Cerebellar nuclear complex (tissue), 1 donor: ENCODE results near the gene TCAF2.
"Not testable (repeated sequence)": the region's sequence is repeated elsewhere in the genome, so short reads cannot be mapped to it uniquely, and the experiment has no call there.

Experiments
- DNase-seq, 2 experiments: peaks; one replicate each; lab custom pipeline; 2025; lab: John Stamatoyannopoulos, UW

Gene TCAF2

GRCh38 chr7:143620646-143621045 lies at the start of gene TCAF2:
Gene TCAF2, plus strand, starts transcription at chr7:143620974.
- DNase-seq: not testable (repeated sequence)

GRCh38 chr7:143571501-143571900 lies 49.3 kb upstream of the TCAF2 start, which contains the start of gene CTAGE15:
Gene CTAGE15, plus strand, starts transcription at chr7:143571801. Its CDS starts 17 bp downstream, at chr7:143571818.
- DNase-seq: not testable (repeated sequence)

DNA sequence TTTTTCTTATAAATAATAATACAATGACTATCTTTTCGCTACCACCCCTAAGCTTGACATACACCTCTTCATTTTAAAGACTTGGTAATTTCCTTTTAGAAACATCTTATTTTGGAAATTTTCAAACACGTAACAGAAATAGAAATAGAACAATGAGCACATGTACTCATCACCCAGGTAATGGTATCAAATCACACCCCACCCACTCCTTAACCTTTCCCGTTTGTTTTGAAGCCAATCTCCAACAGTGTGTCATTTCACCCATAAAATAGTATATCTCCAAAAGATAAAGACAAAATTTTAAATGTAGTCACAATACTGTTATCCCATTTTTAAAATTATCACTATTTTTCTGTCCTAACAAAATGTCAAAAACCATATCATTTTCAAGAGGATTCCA lies 32.6 kb upstream of the TCAF2 start:
- not testable (repeated sequence) for DNase-seq

GRCh38 chr7:143589897-143590296 lies 30.9 kb upstream of the TCAF2 start:
- not testable (repeated sequence) for DNase-seq

DNA sequence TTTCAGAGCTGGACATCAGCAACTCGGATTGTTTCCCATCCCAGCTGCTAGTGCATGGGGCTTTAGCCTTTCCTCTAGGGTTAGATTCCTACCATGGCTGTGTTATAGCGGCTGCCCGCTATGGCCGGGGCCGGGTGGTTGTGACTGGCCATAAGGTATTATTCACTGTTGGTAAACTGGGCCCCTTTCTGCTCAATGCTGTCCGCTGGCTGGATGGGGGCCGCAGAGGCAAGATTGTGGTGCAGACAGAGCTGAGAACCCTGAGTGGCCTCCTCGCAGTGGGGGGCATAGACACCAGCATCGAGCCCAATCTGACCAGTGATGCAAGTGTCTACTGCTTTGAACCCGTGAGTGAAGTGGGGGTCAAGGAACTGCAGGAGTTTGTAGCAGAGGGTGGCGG lies 22.7 kb upstream of the TCAF2 start:
- DNase-seq: not testable (repeated sequence)

GRCh38 chr7:143603549-143603948 lies 17.2 kb upstream of the TCAF2 start:
- DNase-seq: not testable (repeated sequence)

DNA sequence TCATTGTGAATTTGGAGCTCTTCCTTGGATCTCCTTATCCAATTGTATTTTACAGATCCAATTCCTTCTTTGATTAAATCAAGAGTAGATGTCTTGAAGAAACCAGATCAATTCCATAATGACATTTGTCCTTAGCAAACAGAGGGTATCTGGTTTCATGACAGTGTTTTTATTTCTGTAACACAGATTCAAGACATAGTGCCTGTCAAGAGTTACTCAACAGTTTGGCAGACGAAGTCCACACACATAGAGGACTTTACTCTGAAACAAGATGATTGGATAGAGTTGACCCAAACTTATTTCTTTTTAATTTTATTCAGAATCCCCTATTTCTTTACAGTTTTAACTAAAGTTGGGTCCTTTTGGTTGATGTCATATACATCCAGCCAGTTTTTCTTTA lies 14.7 kb upstream of the TCAF2 start:
- DNase-seq: not testable (repeated sequence)

DNA sequence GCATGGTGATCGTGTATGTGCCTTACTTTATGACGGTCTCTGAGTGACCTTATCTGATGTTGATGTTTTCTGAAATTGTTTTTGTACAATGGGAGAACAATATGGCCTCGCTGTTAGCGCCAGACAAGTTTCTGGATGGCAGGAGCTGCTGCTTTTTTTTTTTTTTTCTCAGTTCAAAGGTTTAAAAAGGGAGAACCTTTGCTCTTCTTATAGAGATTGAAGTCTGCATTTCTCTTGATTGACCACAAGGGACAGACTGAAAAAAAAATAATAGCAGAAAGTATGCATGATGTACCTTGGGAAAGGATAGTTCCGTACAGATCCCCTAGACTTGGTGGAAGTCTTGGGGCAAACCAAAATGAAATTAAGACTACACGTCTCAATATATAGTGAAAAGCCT lies 5.2 kb upstream of the TCAF2 start:
- DNase-seq: not testable (repeated sequence)

DNA sequence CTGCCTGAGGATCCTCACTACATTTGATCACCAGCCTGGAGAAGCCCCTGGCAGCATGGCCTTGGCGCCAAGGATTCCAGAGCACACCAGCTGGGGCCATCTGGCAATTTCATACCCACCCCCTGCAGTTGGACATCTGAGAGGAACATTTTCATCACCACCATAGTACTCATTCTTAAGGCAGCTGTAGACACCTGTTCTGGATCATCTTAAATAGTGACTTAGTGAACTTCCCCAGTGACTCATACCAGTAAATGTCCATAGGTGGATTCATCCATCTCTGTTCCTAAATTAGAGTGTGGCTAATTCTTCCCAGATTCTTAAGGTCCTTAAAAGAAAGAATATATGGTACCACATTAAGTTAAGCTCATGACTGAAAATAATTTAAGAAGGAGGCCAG lies 3.6 kb upstream of the TCAF2 start:
- not testable (repeated sequence) for DNase-seq

DNA sequence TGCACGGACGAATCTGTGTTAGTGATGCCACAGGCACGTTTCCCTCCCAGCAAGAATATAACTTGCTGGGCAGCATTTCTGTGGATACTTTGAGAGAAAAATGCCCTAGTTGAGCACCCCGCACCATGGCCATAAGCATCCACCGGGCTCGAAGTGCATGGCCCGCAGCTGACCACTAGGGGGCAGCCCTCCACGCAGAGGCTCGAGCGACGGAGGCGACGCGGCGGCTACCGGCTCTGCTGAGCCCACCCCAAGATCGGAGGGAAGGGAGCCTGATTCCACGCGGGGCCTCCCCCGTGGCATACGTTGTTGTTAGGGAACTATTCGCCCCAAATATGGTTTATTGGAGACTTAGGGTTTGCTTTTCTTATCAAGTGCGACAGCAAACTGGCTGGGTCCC lies 716 bp upstream of the TCAF2 start:
- DNase-seq: not testable (repeated sequence)

GRCh38 chr7:143621175-143621574 lies 401 bp downstream of the TCAF2 start:
- not testable (repeated sequence) for DNase-seq

DNA sequence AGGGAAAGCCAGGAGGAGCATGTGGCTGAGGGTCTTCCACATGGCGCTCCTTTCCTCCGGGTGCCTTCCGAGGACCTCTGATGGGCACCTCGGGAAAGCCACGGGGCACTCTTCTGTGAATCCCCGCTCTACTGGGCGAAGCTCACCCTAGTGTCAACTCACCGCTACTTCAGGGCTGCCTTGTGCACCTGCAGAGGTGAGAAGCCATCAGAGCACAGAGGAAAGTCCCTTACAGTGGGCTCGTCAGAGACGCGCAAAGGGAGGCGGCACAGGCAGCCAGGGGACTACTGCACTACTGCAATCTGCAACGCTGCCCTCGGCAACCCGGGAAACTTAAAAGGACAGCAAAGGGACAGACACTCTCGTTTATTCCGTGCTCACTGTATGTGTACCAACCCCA lies 1.4 kb downstream of the TCAF2 start:
- not testable (repeated sequence) for DNase-seq

DNA sequence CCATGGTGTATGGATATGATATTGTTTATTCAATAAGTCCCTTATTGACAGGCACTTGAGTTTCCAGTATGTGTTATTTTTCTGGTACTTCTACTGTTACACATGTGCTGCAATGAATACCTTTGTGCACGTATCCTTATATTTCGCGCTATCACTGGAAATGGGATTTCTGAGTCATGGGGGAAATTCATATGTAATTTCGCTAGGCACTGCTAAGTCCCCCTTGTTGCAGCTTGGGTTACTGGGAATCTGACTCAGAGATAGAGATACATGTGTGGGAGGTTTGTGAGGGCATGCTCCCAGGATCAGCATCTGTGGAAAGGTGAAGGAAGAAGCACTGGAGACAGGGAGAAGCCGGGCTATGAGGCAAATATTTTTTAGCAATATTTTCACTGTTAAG lies 9.9 kb downstream of the TCAF2 start:
- not testable (repeated sequence) for DNase-seq

DNA sequence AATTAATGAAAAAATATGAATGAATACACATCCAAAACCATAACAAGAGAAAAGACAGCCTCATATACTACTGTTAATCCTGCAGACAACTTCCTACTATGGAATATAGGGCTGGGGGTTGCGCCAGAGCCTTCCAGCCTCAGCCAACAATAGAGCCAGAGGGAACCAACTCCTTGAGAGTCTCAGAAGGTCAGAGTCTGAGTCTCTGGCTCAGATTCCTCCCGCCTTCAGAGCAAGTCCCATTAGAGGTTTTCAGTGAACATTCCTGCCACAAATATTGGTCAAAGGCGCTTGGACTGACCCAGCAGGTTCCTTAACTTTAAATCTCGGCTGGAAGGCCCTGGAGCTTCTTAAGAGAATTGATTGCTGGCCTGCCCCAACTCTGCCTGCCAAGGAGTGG lies 11.7 kb downstream of the TCAF2 start:
- not testable (repeated sequence) for DNase-seq

GRCh38 chr7:143633013-143633618 lies 12.3 kb downstream of the TCAF2 start:
- not testable (repeated sequence) for DNase-seq

DNA sequence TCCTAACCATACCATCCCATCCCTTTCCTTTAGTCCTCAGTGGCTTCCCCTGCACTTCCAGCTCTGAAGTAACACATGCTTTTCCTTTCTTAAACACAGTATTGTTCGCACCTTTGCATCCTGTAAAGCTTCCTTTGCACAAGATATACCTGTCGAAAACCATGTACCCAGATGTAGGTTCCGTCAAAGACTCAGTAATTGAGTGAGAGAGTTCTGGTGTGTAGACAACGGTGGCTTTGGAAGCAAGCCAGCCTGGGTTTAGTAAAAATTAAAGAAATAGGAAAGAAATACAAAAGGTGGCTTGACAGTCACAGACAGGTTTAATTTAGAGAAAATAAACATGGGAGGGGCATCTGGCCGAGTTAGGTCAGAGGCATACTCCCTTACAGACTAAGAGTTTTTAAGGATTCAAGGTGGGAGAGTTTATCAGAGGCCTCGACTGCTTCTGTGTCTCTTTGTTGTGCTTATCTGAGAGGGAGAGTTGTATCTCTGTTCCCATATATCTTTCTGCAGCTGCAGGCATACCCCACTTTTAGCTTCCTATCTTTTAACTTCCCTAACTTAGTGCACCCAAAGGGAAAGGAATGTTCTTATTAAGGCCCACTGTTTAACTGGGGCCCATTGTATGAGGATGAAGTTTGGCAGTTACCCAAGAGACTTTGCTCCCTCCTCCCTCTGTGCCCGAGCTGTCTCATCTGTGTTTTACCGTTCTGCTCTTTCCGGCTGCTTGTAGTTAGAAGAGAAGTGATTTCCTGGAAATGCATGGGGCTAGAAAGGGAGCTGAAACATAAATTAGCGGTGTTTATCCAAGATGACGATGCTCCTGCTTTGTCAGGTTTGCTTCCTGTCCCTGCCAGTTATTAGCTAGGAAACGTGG lies 14.8 kb downstream of the TCAF2 start:
- DNase-seq: not testable (repeated sequence)

DNA sequence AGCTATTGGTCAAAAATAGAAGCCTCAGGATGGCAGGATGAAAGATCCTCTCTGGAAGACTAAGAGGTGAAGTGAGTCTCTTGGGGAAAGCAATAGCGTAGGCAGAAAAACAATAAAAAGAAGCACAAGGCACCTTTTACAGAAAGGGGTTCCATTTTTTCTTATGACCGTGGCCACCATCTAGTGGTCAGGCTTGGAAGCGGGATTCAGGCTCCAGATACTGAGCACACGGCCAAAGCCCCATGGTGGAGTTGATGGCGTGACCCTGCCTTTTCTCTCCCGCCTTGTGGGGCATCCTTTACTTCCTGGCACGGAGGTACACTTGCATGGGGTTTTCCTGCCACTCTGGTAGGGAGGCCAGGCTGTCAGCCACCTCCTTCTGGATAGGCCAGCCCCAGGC lies 18.6 kb downstream of the TCAF2 start:
- not testable (repeated sequence) for DNase-seq

DNA sequence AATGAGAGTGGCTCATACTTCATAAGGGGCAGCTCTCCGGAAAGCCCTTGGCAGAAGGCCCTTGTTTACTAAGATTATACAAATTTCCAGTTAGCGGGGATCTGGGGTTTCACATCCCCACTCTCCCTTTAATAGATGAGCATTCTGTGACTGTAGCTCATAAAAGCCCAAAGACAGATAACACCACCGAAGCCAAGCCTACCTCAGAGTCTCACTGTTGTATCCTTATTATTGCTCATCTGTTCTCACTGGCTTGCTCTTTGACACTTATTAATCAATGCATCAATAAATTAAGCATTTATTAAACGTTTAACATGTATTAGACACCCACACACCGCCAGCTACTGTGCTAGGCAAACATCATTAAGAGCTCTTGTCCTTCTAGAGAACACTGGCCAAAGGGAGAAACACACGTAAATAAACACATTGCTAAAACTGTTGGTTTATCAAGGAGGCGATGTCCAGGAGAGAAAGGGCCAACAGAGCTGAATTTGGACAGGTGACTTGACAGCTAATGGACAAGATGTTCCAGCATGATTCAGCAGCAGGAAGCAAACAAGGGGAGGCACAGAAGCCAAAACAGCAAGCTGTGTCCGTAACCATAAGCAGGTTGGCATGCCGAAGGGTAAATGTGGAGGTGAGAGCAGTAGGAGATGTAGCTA lies 19.9 kb downstream of the TCAF2 start:
- not testable (repeated sequence) for DNase-seq

- not testable (repeated sequence) for DNase-seq
These were observed 25.8 kb downstream of the TCAF2 start for GRCh38 chr7:143646598-143646997.

- DNase-seq: not testable (repeated sequence)
These were observed 29.1 kb downstream of the TCAF2 start for GRCh38 chr7:143649902-143650301.

DNA sequence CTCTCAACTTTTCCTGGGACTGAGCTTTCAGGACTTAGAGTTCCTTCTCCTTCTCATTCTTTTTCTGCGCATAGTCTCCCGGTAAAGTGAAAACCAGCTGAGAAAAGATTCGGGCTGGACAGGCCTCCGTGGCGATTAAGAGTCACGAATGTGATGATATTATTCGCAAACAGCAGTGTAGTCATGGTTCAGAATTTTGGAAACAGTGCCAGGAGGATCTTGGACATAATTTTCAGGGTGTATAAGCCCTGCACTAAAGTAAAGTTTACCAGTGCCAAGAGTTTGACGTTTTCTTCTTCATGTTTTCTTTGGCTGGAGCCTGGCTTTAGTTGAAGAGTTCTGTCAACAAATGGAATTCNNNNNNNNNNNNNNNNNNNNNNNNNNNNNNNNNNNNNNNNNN lies 29.7 kb downstream of the TCAF2 start:
- not testable (repeated sequence) for DNase-seq
